Measurements from ENCODE around the gene PIK3IP1. TPM values are rescaled to one million over a fixed set of nuclear protein-coding genes. Genes with fewer than 3 reads are reported as not detected.

PIK3IP1 gene, protein sequence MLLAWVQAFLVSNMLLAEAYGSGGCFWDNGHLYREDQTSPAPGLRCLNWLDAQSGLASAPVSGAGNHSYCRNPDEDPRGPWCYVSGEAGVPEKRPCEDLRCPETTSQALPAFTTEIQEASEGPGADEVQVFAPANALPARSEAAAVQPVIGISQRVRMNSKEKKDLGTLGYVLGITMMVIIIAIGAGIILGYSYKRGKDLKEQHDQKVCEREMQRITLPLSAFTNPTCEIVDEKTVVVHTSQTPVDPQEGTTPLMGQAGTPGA
- 13.9 TPM for polyA plus RNA-seq
- long read RNA-seq, donor 1, partial matches to known transcripts: 0 of 3 reads
- long read RNA-seq, donor 1, other reads (novel, unspliced or antisense): 0 of 3 reads
- long read RNA-seq, donor 2, partial matches to known transcripts: 0 of 3 reads
- long read RNA-seq, donor 2, other reads (novel, unspliced or antisense): 0 of 3 reads
- long read RNA-seq, donor 3, transcript PIK3IP1-201 (6 exons, 2,467 nt): major isoform, 11 of 13 reads
- long read RNA-seq, donor 3, partial matches to known transcripts: 0 of 13 reads
- long read RNA-seq, donor 3, other reads (novel, unspliced or antisense): 0 of 13 reads
- long read RNA-seq, donor 4: 0 reads
- long read RNA-seq, donor 5, transcript PIK3IP1-201 (6 exons, 2,467 nt): major isoform, 6 of 8 reads
- long read RNA-seq, donor 5, partial matches to known transcripts: 0 of 8 reads
- long read RNA-seq, donor 5, other reads (novel, unspliced or antisense): 0 of 8 reads
- long read RNA-seq, donor 6, transcript PIK3IP1-201 (6 exons, 2,467 nt): major isoform, 5 of 7 reads
- long read RNA-seq, donor 6, partial matches to known transcripts: 0 of 7 reads
- long read RNA-seq, donor 6, other reads (novel, unspliced or antisense): 0 of 7 reads
- long read RNA-seq, donor 7, partial matches to known transcripts: 0 of 3 reads
- long read RNA-seq, donor 7, other reads (novel, unspliced or antisense): 0 of 3 reads
- long read RNA-seq, donor 8, partial matches to known transcripts: 5 of 10 reads
- long read RNA-seq, donor 8, other reads (novel, unspliced or antisense): 0 of 10 reads
- long read RNA-seq, donor 9, partial matches to known transcripts: 0 of 3 reads
- long read RNA-seq, donor 9, other reads (novel, unspliced or antisense): 0 of 3 reads
- long read RNA-seq, donor 10, transcript PIK3IP1-201 (6 exons, 2,467 nt): major isoform, 5 of 5 reads
- long read RNA-seq, donor 10, partial matches to known transcripts: 0 of 5 reads
- long read RNA-seq, donor 10, other reads (novel, unspliced or antisense): 0 of 5 reads
- long read RNA-seq, donor 11, partial matches to known transcripts: 0 of 4 reads
- long read RNA-seq, donor 11, other reads (novel, unspliced or antisense): 0 of 4 reads

GRCh38 chr22:31292236-31292989, at the start of gene PIK3IP1:
TSS of gene PIK3IP1 (minus strand) at chr22:31292488. CDS start at chr22:31292344, 144 bp downstream.
- Histone ChIP-seq H3K9me3 (ENCODE audit: control insufficient read depth, low read depth, low read length) (no peaks in the 10 kb centered on the region), H3K4me3 (ENCODE audit: low read length) (peak within 1 kb of the TSS; percentile 66), H3K4me1 (ENCODE audit: control insufficient read depth, insufficient read depth, low read length) (peaks cover 36% of the 10 kb centered on the region), H3K36me3 (ENCODE audit: control insufficient read depth, insufficient read depth, low read length) (peaks cover 19% of the 10 kb centered on the region), H3K27me3 (ENCODE audit: control insufficient read depth, insufficient read depth, low read length) (no peaks in the 10 kb centered on the region), H3K27ac (ENCODE audit: low read length) (peak within 1 kb of the TSS; percentile 78)
- WGBS (ENCODE audit: insufficient coverage, low lambda C conversion rate): no CpG with 5 or more reads among the region's 19 CpGs
- DNase-seq: peak; percentile 88 to 91

- Histone ChIP-seq H3K4me3 (ENCODE audit: low read length) (no peak overlapping the region), H3K9me3 (ENCODE audit: control insufficient read depth, low read depth, low read length) (no peaks in the 10 kb centered on the region), H3K4me1 (ENCODE audit: control insufficient read depth, insufficient read depth, low read length) (peaks cover 72% of the 10 kb centered on the region), H3K27me3 (ENCODE audit: control insufficient read depth, insufficient read depth, low read length) (no peaks in the 10 kb centered on the region), H3K27ac (ENCODE audit: low read length) (peak overlapping the region; percentile 76), H3K36me3 (ENCODE audit: control insufficient read depth, insufficient read depth, low read length) (peaks cover 53% of the 10 kb centered on the region)
- DNase-seq: peak in 1 of 2 donors; percentile 39
- WGBS (ENCODE audit: insufficient coverage, low lambda C conversion rate): 83% methylated on average over 2 of the region's 14 CpGs
Observed at GRCh38 chr22:31341386-31342088, 49.2 kb upstream of the PIK3IP1 start.

- H3K27me3 ChIP-seq (ENCODE audit: control insufficient read depth, insufficient read depth, low read length): no peaks in the 10 kb centered on the region
- peak in 1 of 2 donors; percentile 43 for DNase-seq
- H3K27ac ChIP-seq (ENCODE audit: low read length): peak overlapping the region; percentile 76
- no peak overlapping the region for H3K4me3 ChIP-seq (ENCODE audit: low read length)
- no CpG with 5 or more reads among the region's 2 CpGs for WGBS (ENCODE audit: insufficient coverage, low lambda C conversion rate)
- H3K9me3 ChIP-seq (ENCODE audit: control insufficient read depth, low read depth, low read length): no peaks in the 10 kb centered on the region
- H3K4me1 ChIP-seq (ENCODE audit: control insufficient read depth, insufficient read depth, low read length): peaks cover 72% of the 10 kb centered on the region
- peaks cover 55% of the 10 kb centered on the region for H3K36me3 ChIP-seq (ENCODE audit: control insufficient read depth, insufficient read depth, low read length)
Observed at GRCh38 chr22:31340765-31341247, 48.5 kb upstream of the PIK3IP1 start.

- Histone ChIP-seq H3K27ac (ENCODE audit: low read length) (peak overlapping the region; percentile 76), H3K4me3 (ENCODE audit: low read length) (no peak overlapping the region), H3K4me1 (ENCODE audit: control insufficient read depth, insufficient read depth, low read length) (peaks cover 72% of the 10 kb centered on the region), H3K36me3 (ENCODE audit: control insufficient read depth, insufficient read depth, low read length) (peaks cover 60% of the 10 kb centered on the region), H3K27me3 (ENCODE audit: control insufficient read depth, insufficient read depth, low read length) (no peaks in the 10 kb centered on the region), H3K9me3 (ENCODE audit: control insufficient read depth, low read depth, low read length) (no peaks in the 10 kb centered on the region)
- no CpG with 5 or more reads among the region's 6 CpGs for WGBS (ENCODE audit: insufficient coverage, low lambda C conversion rate)
- no peak for DNase-seq
Observed at GRCh38 chr22:31340360-31340759, 48.1 kb upstream of the PIK3IP1 start.

- no CpG with 5 or more reads among the region's 6 CpGs for WGBS (ENCODE audit: insufficient coverage, low lambda C conversion rate)
- H3K9me3 ChIP-seq (ENCODE audit: control insufficient read depth, low read depth, low read length): no peaks in the 10 kb centered on the region
- DNase-seq: peak in 1 of 2 donors; percentile 77
- no peak overlapping the region for H3K4me3 ChIP-seq (ENCODE audit: low read length)
- H3K27ac ChIP-seq (ENCODE audit: low read length): peak overlapping the region; percentile 76
- H3K4me1 ChIP-seq (ENCODE audit: control insufficient read depth, insufficient read depth, low read length): peaks cover 66% of the 10 kb centered on the region
- H3K36me3 ChIP-seq (ENCODE audit: control insufficient read depth, insufficient read depth, low read length): peaks cover 68% of the 10 kb centered on the region
- H3K27me3 ChIP-seq (ENCODE audit: control insufficient read depth, insufficient read depth, low read length): no peaks in the 10 kb centered on the region
Observed at GRCh38 chr22:31339148-31339832, 47.0 kb upstream of the PIK3IP1 start.

- no peak overlapping the region for H3K4me3 ChIP-seq (ENCODE audit: low read length)
- no peaks in the 10 kb centered on the region for H3K27me3 ChIP-seq (ENCODE audit: control insufficient read depth, insufficient read depth, low read length)
- no CpG with 5 or more reads among the region's 5 CpGs for WGBS (ENCODE audit: insufficient coverage, low lambda C conversion rate)
- DNase-seq: peak; percentile 82 to 88
- H3K4me1 ChIP-seq (ENCODE audit: control insufficient read depth, insufficient read depth, low read length): peaks cover 50% of the 10 kb centered on the region
- H3K27ac ChIP-seq (ENCODE audit: low read length): peak overlapping the region; percentile 68
- H3K36me3 ChIP-seq (ENCODE audit: control insufficient read depth, insufficient read depth, low read length): peaks cover 77% of the 10 kb centered on the region
- H3K9me3 ChIP-seq (ENCODE audit: control insufficient read depth, low read depth, low read length): no peaks in the 10 kb centered on the region
Observed at GRCh38 chr22:31337178-31337577, 44.9 kb upstream of the PIK3IP1 start.

DNA sequence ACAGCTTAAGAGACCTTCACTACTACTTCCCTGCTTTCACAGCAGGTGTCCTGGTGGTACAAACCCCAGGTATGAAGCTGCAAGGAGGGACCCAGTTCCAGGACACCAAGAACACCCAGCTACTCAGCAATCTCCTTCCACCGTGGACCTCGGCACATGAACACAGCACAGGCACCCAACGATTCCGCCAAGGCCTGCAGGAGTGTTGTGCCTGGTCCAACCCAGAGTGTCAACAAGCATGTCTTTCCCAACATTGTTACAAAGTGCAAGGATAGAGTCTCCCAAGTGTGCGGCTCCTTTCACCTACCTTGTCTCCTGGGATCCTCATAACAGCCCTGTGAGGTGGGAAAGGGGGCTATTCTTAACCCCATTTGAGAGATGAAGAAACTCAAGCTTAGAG, 42.0 kb upstream of the PIK3IP1 start:
- no peaks in the 10 kb centered on the region for H3K9me3 ChIP-seq (ENCODE audit: control insufficient read depth, low read depth, low read length)
- no peak for DNase-seq
- no CpG with 5 or more reads among the region's 5 CpGs for WGBS (ENCODE audit: insufficient coverage, low lambda C conversion rate)
- no peaks in the 10 kb centered on the region for H3K27me3 ChIP-seq (ENCODE audit: control insufficient read depth, insufficient read depth, low read length)
- H3K4me3 ChIP-seq (ENCODE audit: low read length): no peak overlapping the region
- H3K4me1 ChIP-seq (ENCODE audit: control insufficient read depth, insufficient read depth, low read length): peaks cover 22% of the 10 kb centered on the region
- H3K36me3 ChIP-seq (ENCODE audit: control insufficient read depth, insufficient read depth, low read length): peaks cover 74% of the 10 kb centered on the region
- no peak overlapping the region for H3K27ac ChIP-seq (ENCODE audit: low read length)

- H3K4me1 ChIP-seq (ENCODE audit: control insufficient read depth, insufficient read depth, low read length): peaks cover 16% of the 10 kb centered on the region
- WGBS (ENCODE audit: insufficient coverage, low lambda C conversion rate): no CpG with 5 or more reads among the region's 2 CpGs
- no peaks in the 10 kb centered on the region for H3K9me3 ChIP-seq (ENCODE audit: control insufficient read depth, low read depth, low read length)
- no peak overlapping the region for H3K4me3 ChIP-seq (ENCODE audit: low read length)
- H3K27ac ChIP-seq (ENCODE audit: low read length): no peak overlapping the region
- H3K36me3 ChIP-seq (ENCODE audit: control insufficient read depth, insufficient read depth, low read length): peaks cover 78% of the 10 kb centered on the region
- H3K27me3 ChIP-seq (ENCODE audit: control insufficient read depth, insufficient read depth, low read length): no peaks in the 10 kb centered on the region
- DNase-seq: no peak
Observed at GRCh38 chr22:31333641-31334040, 41.4 kb upstream of the PIK3IP1 start.

Measured in large intestine (tissue), 12 donors.